HG03558 (cell line): ENCODE data around the gene RAB44.
"Not testable (repeated sequence)": the region's sequence is repeated elsewhere in the genome, so short reads cannot be mapped to it uniquely, and the experiment has no call there.

Source experiments
- ATAC-seq: cut with Tn5 transposase; IDR thresholded peaks from one replicate; pipeline ENCODE4 v1.9.1; 2021; ENCODE audit warnings: moderate number of reproducible peaks; ENCODE audit not compliant: unreplicated experiment; ENCODE audit errors: extremely low read depth

Gene RAB44, protein sequence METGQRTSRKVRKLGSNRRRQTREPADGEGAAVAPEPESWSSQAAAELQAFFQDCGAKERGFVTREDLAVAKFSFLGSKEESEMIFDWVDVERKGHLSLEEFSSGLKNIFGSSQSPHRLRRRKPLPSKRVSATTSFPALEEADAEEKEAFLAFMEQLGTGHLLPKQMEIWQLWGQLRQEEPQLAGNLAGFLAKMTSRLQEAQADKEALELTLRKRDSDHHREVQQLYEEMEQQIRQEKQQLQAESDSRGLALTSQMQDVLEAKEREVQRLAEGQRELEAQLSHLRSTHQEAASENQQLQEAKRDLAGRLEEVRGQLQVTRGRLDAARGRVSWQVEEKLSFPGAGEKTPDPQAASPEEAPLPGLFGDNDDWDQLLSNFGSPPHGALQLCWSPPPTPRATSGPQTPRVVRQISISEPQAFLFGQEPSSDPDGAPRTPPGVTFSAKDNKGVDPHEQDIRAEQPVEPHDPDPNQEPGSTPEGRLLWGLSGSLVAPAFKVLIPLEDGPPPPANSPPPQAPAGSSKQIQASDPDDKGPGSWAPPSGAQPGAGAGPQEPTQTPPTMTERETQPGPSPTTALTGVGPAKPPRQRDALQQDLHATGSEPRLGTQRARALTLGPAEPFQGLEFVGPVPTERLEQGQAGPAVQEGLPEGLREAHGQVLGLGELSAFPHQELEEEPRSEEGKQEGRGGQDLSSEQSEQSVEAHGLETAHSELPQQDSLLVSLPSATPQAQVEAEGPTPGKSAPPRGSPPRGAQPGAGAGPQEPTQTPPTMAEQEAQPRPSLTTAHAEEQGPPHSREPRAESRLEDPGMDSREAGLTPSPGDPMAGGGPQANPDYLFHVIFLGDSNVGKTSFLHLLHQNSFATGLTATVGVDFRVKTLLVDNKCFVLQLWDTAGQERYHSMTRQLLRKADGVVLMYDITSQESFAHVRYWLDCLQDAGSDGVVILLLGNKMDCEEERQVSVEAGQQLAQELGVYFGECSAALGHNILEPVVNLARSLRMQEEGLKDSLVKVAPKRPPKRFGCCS

GRCh38 chr6:36697481-36697903 is at the start of gene RAB44:
TSS of gene RAB44 (plus strand) at chr6:36697826. CDS start at chr6:36704236, 6,410 bp downstream.
- ATAC-seq = no peak

GRCh38 chr6:36649086-36649485 is 48.5 kb upstream of the RAB44 start:
- no peak for ATAC-seq

DNA sequence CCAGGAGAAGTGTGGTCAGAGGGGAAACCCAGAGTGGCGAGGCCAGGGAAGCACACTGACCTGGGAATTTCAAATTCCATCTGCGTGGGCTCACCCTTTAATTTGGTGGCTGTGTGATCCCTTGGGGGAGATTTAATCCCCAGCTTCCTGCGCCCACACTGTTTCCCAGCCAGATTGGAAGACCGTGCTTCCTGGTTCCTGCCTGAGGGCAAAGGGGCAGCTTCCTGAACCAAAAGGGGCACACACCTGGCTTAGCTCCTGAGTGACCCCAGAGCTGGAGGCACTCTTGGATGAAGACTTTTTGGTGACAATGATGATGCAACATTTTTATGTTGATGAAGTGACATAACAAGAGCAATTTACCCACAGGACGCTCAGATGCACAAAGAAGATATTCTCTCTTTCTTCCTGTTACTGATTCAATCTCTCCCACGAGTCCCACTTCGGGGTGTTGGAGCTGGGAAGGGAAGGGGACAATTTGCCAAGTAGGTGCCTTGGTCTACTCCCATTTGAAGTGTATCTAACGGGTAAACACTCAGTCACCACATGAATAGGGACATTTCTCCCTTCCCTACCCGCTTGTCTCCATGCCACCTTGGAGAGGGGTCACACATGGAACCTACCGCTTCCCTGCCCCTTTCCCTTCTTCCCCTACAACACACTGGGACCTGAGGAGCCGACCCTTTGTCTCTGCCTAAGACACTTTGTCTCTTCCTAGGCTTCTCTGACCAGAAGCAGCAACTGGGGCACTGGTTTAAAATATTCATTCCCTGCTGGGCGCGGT is 47.7 kb upstream of the RAB44 start:
- ATAC-seq = no peak

GRCh38 chr6:36650848-36651478 is 46.7 kb upstream of the RAB44 start:
- no peak for ATAC-seq

- ATAC-seq = no peak
Observed at GRCh38 chr6:36651659-36652379, 45.8 kb upstream of the RAB44 start.

GRCh38 chr6:36654469-36654868 is 43.2 kb upstream of the RAB44 start:
- ATAC-seq = not testable (repeated sequence)

- no peak for ATAC-seq
Observed at GRCh38 chr6:36655085-36655724, 42.4 kb upstream of the RAB44 start.

DNA sequence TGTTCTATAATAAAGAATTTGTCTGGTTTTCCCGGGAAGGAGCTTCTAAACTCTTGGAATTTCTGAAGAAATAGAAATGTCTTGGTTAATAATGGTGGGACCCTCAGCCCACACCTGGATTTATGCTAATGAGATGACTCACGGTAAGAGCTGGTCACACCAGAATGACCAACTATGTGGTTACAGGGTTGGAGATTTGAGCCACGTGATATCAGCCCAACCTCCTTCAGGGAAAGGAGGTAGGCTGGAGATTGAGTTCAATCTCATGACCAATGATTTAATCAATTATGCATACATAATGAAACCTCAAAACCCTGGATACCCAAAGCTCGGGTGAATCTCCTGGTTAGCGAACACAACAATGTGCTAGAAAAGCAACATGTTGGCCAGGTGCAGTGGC is 41.2 kb upstream of the RAB44 start:
- ATAC-seq = no peak

GRCh38 chr6:36657271-36657670 is 40.4 kb upstream of the RAB44 start:
- ATAC-seq = no peak

- no peak for ATAC-seq
Observed at GRCh38 chr6:36657942-36658544, 39.6 kb upstream of the RAB44 start.

GRCh38 chr6:36659271-36659670 is 38.4 kb upstream of the RAB44 start:
- no peak for ATAC-seq

GRCh38 chr6:36660771-36661471 is 36.7 kb upstream of the RAB44 start:
- ATAC-seq = no peak

GRCh38 chr6:36662380-36662779 is 35.2 kb upstream of the RAB44 start:
- ATAC-seq = no peak

GRCh38 chr6:36662827-36663256 is 34.8 kb upstream of the RAB44 start:
- ATAC-seq = no peak

DNA sequence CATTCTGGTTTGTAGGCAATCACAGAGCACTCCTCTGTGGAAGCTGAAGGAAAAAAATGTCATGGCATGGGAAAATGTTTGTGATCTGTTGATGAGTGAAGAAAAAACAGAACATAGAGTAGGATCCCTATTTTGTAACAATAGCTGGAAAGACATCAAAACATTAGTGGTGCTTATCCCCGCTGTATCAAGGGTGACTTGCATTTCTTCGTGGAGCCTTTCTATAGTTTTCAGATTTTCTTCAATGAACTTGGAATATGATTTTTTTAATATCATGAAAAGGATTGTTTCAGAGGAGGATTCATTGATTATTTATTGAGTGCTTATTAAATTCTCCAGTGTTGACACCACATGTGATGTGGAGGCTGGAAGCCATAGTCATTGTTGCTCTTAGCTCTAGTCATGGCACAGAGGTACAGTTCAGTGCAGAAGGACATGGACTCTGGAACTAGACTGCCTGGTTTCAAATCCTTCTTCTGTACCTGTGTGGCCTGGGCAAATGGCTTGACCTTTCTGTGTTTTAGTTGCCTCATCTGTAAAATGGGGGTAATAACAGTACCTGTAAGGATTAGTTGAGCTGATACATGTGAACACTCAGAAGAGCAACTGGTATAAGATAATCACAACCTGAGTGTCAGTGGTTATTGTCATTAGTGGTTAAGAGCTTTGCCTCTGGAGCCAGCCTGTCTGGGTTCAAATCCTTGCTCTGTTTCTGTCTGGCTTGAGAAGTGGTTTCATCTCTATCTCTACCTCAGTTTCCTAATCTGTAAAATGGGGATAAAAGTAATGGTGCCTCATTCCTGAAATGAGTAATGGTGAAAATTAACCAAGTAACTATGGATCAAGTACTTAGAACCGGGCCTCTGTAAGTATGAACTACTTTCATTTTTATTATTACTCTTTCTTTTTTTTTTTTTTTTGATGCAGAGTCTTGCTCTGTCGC is 33.9 kb upstream of the RAB44 start:
- ATAC-seq = no peak

DNA sequence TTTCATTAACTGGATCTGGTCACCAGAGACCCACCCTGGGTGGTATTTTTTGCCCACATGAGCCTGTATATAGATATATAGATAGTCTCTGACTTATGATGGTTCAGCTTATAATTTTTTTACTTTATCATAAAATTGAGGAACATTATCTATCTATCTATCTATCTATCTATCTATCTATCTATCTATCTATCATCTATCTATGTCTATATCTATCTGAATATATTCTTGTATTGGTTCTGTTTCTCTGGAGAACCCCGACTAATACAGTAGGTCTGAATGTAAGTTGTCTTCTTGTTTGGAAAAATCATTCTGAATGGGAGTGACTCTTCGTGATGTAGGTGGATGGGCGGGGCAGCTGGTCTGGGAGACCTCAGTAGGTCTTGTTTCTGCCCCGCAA is 32.4 kb upstream of the RAB44 start:
- no peak for ATAC-seq

- no peak for ATAC-seq
Observed at GRCh38 chr6:36666287-36666686, 31.3 kb upstream of the RAB44 start.
